OCI-LY7 (cell line): ENCODE measurements around the gene SPAG16.

Source experiments
- CTCF ChIP-seq: fragments of 200-600 bp; sonication (generic); conservative IDR thresholded peaks from 2 replicates; pipeline ENCODE4 v1.5.1; 2014; ENCODE audit warnings: mild to moderate bottlenecking, antibody characterized with exemption, low read length, moderate library complexity, mixed read lengths
- EZH2phosphoT487 ChIP-seq: fragments of 200-600 bp; sonication (generic); IDR thresholded peaks from 2 replicates; pipeline ENCODE4 v1.6.1; 2018; ENCODE audit warnings: low read depth, borderline replicate concordance, mild to moderate bottlenecking, mixed run types, antibody characterized with exemption, low read length, moderate library complexity, mixed read lengths

GRCh38 chr2:214184461-214184860 lies 900.2 kb downstream of the SPAG16 start:
- TF ChIP-seq CTCF (no peak), EZH2phosphoT487 (no peak)
